ENCODE results near the gene USP6NL.

Gene USP6NL

DNA sequence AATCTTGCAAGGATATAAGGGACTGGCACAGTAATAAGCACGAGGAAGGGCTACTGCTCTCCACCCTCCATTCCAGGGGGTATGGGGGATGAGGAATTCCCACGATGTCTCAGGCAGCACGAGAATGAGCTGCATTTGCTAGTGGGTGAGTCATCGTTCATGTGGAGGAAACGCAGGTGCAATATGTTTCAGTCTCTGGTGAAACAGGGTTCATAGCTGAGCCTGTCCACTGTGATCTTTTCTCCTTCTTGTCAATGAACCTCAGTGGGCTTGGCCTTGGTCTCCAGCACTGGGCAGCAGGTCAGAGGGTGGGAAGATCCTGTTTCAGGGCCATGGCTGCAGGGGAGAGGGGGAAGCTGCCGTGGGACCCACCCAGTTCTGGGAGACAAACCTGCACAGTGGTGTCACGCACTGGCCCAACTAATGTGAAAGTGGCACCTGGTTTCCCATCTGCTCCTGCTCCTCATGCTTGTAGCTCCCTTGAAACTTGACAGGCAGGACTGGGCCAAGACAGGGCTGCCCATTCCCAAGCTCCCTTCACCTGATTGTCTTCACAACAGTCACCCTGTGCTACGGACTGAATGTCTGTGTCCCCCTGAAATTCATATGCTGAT, 181.9 kb downstream of the USP6NL start:
- no peak for DNase-seq (ENCODE audit: low read depth in 3 of 3, low spot score in 1 of 3)

DNA sequence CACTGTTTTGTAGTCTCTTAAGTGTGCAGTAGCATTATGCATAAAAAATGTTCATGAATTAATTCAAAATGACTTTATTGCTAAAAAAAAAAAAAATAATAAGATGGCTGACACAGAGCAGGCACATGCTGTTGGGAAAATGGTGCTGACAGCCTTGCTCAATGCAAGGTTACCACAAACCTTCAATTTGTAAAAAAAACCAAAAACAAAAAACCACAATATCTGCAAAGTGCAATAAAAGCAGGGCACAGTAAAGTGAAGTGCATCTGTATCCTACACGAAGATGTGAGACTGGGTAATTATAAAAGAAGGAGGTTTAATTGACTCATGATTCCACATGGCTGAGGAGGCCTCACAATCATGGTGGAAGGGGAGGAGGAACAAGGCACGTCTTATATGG, 185.8 kb downstream of the USP6NL start:
- DNase-seq (ENCODE audit: low read depth in 3 of 3, low spot score in 1 of 3), result no peak

DNA sequence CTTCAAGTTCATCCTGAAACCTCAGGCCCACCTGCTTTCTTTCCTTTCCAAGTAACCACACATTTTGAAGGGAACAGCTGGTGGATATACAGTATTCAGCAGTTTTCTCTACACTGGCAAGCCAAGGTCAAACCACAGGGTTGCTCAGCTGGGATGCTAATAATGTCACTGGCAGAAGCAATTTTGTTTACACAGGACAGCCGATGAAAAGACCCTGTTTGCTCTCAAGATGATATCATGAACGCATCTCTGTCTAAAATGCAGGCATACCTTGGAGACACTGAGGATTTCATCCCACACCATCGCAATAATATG, 186.2 kb downstream of the USP6NL start:
- DNase-seq (ENCODE audit: low read depth in 3 of 3, low spot score in 1 of 3), result no peak

DNA sequence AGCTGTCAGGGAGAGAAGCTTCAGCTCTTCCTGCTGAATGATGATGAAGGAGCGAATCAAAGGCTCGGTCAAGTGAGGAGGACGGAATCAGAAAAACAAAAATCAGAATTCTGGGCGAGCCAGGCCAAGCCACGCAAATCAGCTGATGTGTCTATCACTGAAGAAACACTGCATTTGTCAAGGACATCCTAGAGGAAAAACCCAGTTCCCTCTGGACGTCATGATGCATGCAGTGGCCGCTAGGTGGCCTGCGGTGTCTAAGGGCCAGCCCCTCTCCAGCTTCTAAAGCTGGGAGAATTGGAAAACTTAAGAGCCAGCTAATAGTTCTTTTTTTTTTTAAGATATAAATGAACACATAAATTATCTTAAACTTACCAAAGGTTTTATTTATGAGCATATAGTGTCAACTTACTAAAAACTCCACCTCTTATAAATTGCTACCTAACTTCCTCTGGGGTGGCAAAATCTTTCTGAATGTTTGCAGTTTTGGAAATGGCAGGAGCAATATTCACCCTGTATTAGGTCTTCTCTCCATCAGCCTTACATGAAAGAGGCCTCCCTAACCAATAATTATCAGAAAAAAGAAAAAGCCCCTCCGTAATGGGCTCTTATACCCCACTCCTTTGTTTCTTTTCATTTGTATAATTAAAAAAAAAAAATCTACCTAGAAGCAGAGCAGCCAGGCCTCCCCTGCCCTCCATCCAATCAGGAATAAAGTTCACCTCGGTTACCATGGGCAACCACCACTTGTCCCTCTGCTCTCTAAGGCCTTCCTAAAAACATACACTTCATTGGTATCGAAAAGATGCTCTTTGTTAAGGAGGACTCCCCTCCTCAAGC, 186.8 kb downstream of the USP6NL start:
- DNase-seq (ENCODE audit: low read depth in 3 of 3, low spot score in 1 of 3), result no peak

DNA sequence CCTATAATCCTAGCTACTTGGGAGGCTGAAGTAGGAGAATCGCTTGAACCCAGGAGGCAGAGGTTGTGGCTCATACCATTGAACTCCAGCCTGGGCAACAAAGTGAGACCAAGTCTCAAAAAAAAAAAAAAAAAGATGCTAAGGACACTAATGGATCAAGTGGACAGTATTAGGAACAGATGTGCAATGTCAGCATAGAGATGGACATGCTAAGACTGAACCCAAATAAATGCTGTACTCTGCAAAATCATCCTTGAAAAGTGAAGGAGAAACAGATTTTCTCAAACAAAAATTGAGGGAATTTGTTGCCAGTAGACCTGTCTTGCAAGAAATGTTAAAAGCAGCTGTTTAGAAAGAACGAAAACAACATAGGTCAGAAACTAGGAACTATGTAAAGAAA, 194.5 kb downstream of the USP6NL start:
- DNase-seq (ENCODE audit: low read depth in 3 of 3, low spot score in 1 of 3), result no peak

DNA sequence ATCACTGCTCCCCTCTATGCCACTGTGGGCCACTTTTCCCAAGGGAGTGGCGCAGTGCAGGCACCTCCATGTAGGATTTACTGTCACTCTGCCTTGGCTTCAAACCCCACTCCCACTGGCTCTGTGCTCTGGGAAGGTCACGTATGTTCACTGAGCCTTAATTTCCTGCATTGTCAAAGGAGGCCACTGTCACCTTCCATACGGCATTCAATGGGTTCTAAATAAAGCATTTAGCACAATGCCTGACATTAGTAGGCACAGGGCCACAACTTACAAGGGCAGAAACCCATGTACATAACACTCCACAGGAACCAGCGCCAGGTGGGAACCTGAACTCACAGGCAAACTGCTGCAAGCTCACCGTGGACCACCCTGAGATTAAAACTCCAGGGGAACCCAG, 196.4 kb downstream of the USP6NL start:
- no peak for DNase-seq (ENCODE audit: low read depth in 3 of 3, low spot score in 1 of 3)

DNA sequence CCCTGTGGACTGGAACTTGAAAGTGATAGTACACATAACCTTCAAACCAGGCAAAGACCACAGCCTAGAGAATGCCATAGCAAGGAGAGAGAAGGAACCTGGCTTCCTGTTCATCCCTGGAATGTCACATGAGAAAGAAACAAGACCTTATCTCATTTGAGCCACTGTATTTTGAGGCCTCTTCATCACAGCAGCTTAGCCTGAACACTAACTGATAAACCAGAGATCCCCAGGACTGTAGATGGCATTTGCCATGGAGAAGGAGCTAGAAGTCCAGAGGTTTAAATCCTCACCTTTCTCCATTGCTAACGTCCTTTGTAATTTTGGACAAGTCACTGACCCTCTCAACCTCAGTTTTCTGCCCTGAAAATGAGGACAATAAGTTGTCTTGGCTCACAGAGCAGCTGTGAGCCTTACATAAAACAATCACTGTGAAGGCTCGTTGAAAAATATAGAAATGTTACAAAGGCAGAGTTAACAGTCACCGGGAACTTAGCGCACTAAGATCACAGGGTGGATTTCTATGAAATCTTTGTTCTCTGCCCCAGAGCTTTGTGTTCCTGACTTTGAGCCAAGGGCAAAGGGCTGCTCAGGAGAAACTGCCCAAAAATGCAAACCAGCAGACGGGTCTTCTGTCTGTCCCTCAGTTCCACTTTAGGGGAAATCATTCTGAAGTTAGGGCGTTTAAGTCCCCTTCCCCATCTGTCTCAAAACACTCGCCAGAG, 197.0 kb downstream of the USP6NL start:
- no peak for DNase-seq (ENCODE audit: low read depth in 3 of 3, low spot score in 1 of 3)

DNA sequence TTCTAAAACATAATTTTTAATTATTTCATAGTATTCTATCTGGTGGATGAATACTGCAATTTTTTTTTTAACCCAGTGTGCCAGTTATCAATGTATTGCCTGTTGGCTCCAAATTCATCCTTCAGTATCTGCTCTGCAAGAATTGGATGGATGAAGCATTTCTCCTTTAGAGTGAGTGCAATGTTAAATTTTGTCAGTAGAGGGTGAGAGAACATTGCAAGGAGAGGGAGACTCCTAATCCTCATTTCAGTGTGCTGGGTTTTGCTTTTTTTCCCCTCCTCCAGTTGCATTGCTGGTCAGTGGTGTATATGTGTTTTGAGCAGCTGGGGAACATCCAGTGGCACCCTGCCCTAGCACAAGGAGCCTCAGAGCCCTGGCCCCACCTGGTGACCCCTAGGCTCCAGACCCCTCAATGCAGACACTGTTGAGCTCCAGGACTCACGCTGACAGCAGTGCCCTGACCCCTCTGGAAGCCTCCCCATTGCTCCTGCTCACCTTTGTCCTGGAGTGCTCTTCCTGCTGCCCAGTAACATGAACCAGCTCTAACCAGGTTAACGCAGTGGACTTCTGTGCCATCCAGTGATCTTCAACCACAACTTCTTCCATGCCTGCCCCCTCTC, 199.4 kb downstream of the USP6NL start:
- no peak for DNase-seq (ENCODE audit: low read depth in 3 of 3, low spot score in 1 of 3)

DNA sequence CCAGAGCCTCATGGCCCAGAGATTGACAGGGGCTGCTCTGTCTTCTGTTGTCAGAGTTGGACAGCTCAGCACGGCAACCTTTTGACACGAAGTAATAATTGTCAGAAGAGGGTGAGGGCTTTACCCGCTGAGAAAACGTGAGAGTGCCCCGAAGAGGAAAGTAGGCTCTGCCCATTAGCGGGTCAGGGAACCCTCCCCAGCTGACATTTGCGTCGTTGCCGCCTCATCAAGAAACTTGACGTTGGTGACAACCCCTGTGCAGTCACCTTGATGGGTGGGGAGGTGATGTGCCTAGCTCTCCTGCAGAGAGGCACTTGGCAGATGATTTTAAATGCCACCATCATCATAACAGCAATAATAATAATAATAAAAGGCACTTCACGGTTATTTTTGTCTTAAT, 202.1 kb downstream of the USP6NL start:
- no peak for DNase-seq (ENCODE audit: low read depth in 3 of 3, low spot score in 1 of 3)

DNA sequence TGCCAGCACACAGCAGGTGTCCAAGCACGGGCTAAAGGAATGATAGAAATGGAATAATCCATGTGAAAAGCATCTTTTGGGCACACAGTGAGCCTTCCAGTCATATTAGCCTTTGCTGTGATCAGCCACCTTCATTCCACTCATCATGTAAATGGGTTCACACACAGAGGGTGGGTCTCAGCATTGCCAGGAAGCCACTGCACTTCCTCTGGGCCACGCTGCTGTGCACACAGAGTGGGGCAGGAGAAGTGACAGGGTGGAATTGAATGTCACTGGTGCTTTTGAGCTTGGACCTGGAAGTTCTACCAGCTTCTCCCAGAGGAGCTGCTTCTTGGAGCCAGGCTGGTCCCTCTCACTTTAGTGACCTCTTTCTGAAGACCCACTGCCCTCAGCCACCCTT, 203.5 kb downstream of the USP6NL start:
- no peak for DNase-seq (ENCODE audit: low read depth in 3 of 3, low spot score in 1 of 3)

DNA sequence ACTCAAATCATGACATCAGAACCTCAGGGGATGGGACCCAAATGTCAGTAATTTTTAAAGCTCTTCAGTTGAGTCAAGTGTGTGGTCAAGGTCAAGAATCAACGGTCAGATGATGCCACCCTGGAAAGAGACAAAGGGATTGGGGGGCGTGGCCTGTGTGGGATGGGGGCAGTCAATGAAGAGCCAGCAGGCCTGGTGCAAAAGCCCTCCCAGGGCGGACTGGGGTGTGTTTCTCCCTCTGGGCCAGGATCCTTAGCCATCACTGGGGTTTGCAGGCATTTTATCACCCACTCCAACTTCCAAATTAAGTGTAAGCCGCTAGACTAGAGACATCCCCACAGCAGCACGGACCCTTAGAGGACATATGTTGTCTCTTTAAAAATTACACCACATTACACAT, 204.7 kb downstream of the USP6NL start:
- no peak for DNase-seq (ENCODE audit: low read depth in 3 of 3, low spot score in 1 of 3)

DNA sequence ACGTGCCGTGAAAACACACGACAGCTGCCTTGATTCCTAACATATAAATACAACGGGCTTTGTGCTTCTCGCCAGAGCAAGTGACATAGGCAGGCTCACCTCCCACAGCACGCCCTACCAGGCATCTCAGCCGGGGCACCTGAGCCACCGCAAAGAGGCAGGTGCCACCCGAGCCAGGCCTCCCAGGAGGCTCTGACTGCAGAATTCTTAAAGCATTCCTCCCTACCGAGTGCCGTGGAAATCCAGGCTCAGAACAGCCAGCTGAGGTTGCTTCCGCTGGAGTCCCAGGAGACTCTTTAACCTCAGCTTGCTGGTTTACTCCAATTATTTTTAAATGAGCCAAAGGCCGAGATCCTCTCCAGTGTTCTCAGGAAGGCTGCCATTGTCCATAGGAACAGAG, 206.5 kb downstream of the USP6NL start:
- no peak for DNase-seq (ENCODE audit: low read depth in 3 of 3, low spot score in 1 of 3)

Data from stimulated activated CD4-positive, alpha-beta T cell treated with anti-CD3 and anti-CD28 coated beads, TNF-alpha, amount 100 ng/mL, for 1 hour (primary cell).